Measurements from ENCODE around the gene GATAD2A. TPM values are rescaled to one million over a fixed set of nuclear protein-coding genes. Genes with fewer than 3 reads are reported as not detected.
A peak's percentile ranks its signal among the peaks of the same experiment; 100 is the strongest.

The GATAD2A gene
- total and polyA plus RNA-seq, 9 of the 15 experiments (the other 6 are each of a cell fraction or from before 2014, with no cell fraction given): 2.4 to 226 (median 44.2) TPM

GRCh38 chr19:19487950-19488874 is 82.7 kb downstream of the GATAD2A start (continued):
- TF ChIP-seq ZNF518B (CRISPR knock-in tag; IDR thresholded peaks at IDR 0.05) (no peak), NR2C2 (CRISPR knock-in tag; IDR thresholded peaks at IDR 0.05) (no peak), NR2C2 (tag; IDR thresholded peaks at IDR 0.05) (peak; percentile 85), IRF9 (tag; IDR thresholded peaks at IDR 0.05) (no peak), LCOR (CRISPR knock-in tag; IDR thresholded peaks at IDR 0.05) (no peak), SRSF1 (IDR thresholded peaks at IDR 0.05; ENCODE audit: low read depth, low read length) (no peak), ZNF592 (IDR thresholded peaks at IDR 0.05) (peak; percentile 65), XRCC5 (IDR thresholded peaks at IDR 0.05; ENCODE audit: low read depth, low read length) (no peak), CBFA2T3 (IDR thresholded peaks at IDR 0.05) (peak; percentile 17; the same call in 1 of the 2 replicates), MCM2 (IDR thresholded peaks at IDR 0.05; ENCODE audit: low read depth) (no peak), TAF15 (IDR thresholded peaks at IDR 0.05; ENCODE audit: low read depth, low read length) (no peak), ZNF512 (tag; IDR thresholded peaks at IDR 0.05) (no peak), POLR2AphosphoS2 (IDR thresholded peaks at IDR 0.05; ENCODE audit: low read length) (no peak), CREB3 (tag; conservative IDR thresholded peaks at IDR 0.05; ENCODE audit: low read depth) (no peak), SIN3B (IDR thresholded peaks at IDR 0.05; ENCODE audit: low read depth) (no peak), GATAD2A (IDR thresholded peaks at IDR 0.05) (peak; percentile 40; the same call in 1 of the 2 replicates)
